Activated T-helper 1 cell treated with anti-CD3 and anti-CD28 coated beads, Interleukin-2, amount 50 U/mL, for 16 hours (primary cell): ENCODE measurements around the gene FAM98C.

ENCODE experiments used
- DNase-seq, 2 donors: peaks; one replicate each; pipeline ENCODE4 v3.0.0-alpha.2; 2020; ENCODE audit warnings: low read depth in 1 of 2, low spot score in 1 of 2

The FAM98C gene

GRCh38 chr19:38425222-38425809 is 22.4 kb downstream of the FAM98C start:
- DNase-seq: no peak

- peak in 1 of 2 donors; percentile 26 for DNase-seq
Observed at GRCh38 chr19:38425810-38426466, 23.0 kb downstream of the FAM98C start, which contains the start of gene RASGRP4. Gene RASGRP4, minus strand, starts transcription at chr19:38426219. Its CDS starts 128 bp downstream, at chr19:38426091.

- peak in 1 of 2 donors; percentile 36 for DNase-seq
Observed at GRCh38 chr19:38427035-38427677, 24.3 kb downstream of the FAM98C start.

GRCh38 chr19:38429055-38429810 is 26.3 kb downstream of the FAM98C start:
- DNase-seq: peak in 1 of 2 donors; percentile 19

GRCh38 chr19:38429811-38430156 is 26.9 kb downstream of the FAM98C start:
- no peak for DNase-seq

GRCh38 chr19:38430931-38431330 is 28.0 kb downstream of the FAM98C start:
- no peak for DNase-seq

GRCh38 chr19:38433268-38433733 is 30.4 kb downstream of the FAM98C start, which contains the start of gene RYR1:
Gene RYR1, plus strand, starts transcription at chr19:38433691. Its CDS starts 139 bp downstream, at chr19:38433830.
- DNase-seq: no peak

- no peak for DNase-seq
Observed at GRCh38 chr19:38434549-38435051, 31.7 kb downstream of the FAM98C start.

GRCh38 chr19:38437295-38437694 is 34.4 kb downstream of the FAM98C start:
- DNase-seq: no peak

GRCh38 chr19:38437917-38438316 is 35.0 kb downstream of the FAM98C start:
- no peak for DNase-seq

- no peak for DNase-seq
Observed at GRCh38 chr19:38440592-38440991, 37.7 kb downstream of the FAM98C start.

- DNase-seq: no peak
Observed at GRCh38 chr19:38441657-38442348, 38.9 kb downstream of the FAM98C start.

- no peak for DNase-seq
Observed at GRCh38 chr19:38442736-38443135, 39.8 kb downstream of the FAM98C start.

- DNase-seq: no peak
Observed at GRCh38 chr19:38443458-38443999, 40.6 kb downstream of the FAM98C start.

- DNase-seq: no peak
Observed at GRCh38 chr19:38444026-38444425, 41.1 kb downstream of the FAM98C start.

GRCh38 chr19:38445362-38445761 is 42.5 kb downstream of the FAM98C start:
- DNase-seq: no peak

- DNase-seq: no peak
Observed at GRCh38 chr19:38448225-38448624, 45.3 kb downstream of the FAM98C start.

- no peak for DNase-seq
Observed at GRCh38 chr19:38449518-38449917, 46.6 kb downstream of the FAM98C start.

- no peak for DNase-seq
Observed at GRCh38 chr19:38451036-38451435, 48.1 kb downstream of the FAM98C start.

- DNase-seq: no peak
Observed at GRCh38 chr19:38451629-38452028, 48.7 kb downstream of the FAM98C start.
